ENCODE measurements around the gene FCRLB. TPM values are rescaled to one million over a fixed set of nuclear protein-coding genes. Genes with fewer than 3 reads are reported as not detected.

FCRLB gene
- total and polyA plus RNA-seq, 2 of the 13 experiments (the other 11 are each of a cell fraction or from before 2014, with no cell fraction given): 0.08 to 0.11 TPM

GRCh38 chr1:161749509-161750407 is 28.4 kb downstream of the FCRLB start, which contains the start of gene DUSP12 (continued):
- TF ChIP-seq STAT6 (CRISPR knock-in tag; IDR thresholded peaks at IDR 0.05; ENCODE audit: borderline replicate concordance): no peak; the same call in 1 of the 2 replicates
- TF ChIP-seq SNAI1 (CRISPR knock-in tag; IDR thresholded peaks at IDR 0.05; ENCODE audit: borderline replicate concordance): 0 out of 2 replicates have a peak, but pooled peaks have one; percentile 63
- peak; percentile 96 for TF ChIP-seq ZFP91 (CRISPR knock-in tag; IDR thresholded peaks at IDR 0.05; ENCODE audit: borderline replicate concordance)
- TF ChIP-seq SRSF4 (IDR thresholded peaks at IDR 0.05; ENCODE audit: low read depth, low read length, poor library complexity, severe bottlenecking): no peak
- TF ChIP-seq ZBTB44 (CRISPR knock-in tag; IDR thresholded peaks at IDR 0.05): 0 out of 2 replicates have a peak, but pooled peaks have one; percentile 12
- no peak for TF ChIP-seq ZNF720 (CRISPR knock-in tag; IDR thresholded peaks at IDR 0.05)
- no peak for TF ChIP-seq JDP2 (CRISPR knock-in tag; IDR thresholded peaks at IDR 0.05; ENCODE audit: borderline replicate concordance)
- peak; percentile 66; the same call in 1 of the 2 replicates for TF ChIP-seq ZNF773 (CRISPR knock-in tag; IDR thresholded peaks at IDR 0.05; ENCODE audit: borderline replicate concordance)
- TF ChIP-seq RXRB (CRISPR knock-in tag; IDR thresholded peaks at IDR 0.05; ENCODE audit: borderline replicate concordance): peak; percentile 46; the same call in 1 of the 2 replicates
- peak; percentile 87 for TF ChIP-seq ARHGAP35 (CRISPR knock-in tag; IDR thresholded peaks at IDR 0.05; ENCODE audit: borderline replicate concordance)
- peak; percentile 29; the same call in 1 of the 2 replicates for TF ChIP-seq ARNTL (CRISPR knock-in tag; IDR thresholded peaks at IDR 0.05)
- TF ChIP-seq ZSCAN9 (CRISPR knock-in tag; IDR thresholded peaks at IDR 0.05; ENCODE audit: borderline replicate concordance): no peak
- peak; percentile 44; the same call in 1 of the 2 replicates for TF ChIP-seq NCOA2 (CRISPR knock-in tag; IDR thresholded peaks at IDR 0.05)
- TF ChIP-seq DR1 (CRISPR knock-in tag; IDR thresholded peaks at IDR 0.05): 0 out of 2 replicates have a peak, but pooled peaks have one; percentile 49
- TF ChIP-seq ZSCAN30 (CRISPR knock-in tag; IDR thresholded peaks at IDR 0.05): no peak
- no peak for TF ChIP-seq ZNF746 (CRISPR knock-in tag; IDR thresholded peaks at IDR 0.05)
- no peak for TF ChIP-seq MLLT10 (CRISPR knock-in tag; IDR thresholded peaks at IDR 0.05)
- TF ChIP-seq HNRNPL (IDR thresholded peaks at IDR 0.05; ENCODE audit: low read depth, low read length): peak; percentile 67; the same call in 1 of the 2 replicates
- no peak for TF ChIP-seq ZNF326 (CRISPR knock-in tag; IDR thresholded peaks at IDR 0.05; ENCODE audit: borderline replicate concordance)

Data from HepG2 (cell line).